Transverse colon (tissue), 4 donors: Measurements from ENCODE around the gene TULP4. TPM values are rescaled to one million over a fixed set of nuclear protein-coding genes. Genes with fewer than 3 reads are reported as not detected.
"Not testable (repeated sequence)": the region's sequence is repeated elsewhere in the genome, so short reads cannot be mapped to it uniquely, and the experiment has no call there.

Source experiments
- DNase-seq: peaks from one replicate; pipeline ENCODE4 v3.0.0-alpha.2; 2019
- H3K27ac ChIP-seq, 4 donors: fragments of 200-600 bp; sonication (generic); 2 replicates each; pipeline ENCODE4 v1.5.1; 2016 to 2018; ENCODE audit warnings: inconsistent platforms in 4 of 4
- H3K27me3 ChIP-seq: fragments of 200-600 bp; sonication (generic); 2 replicates; pipeline ENCODE4 v1.5.1; 2017; ENCODE audit warnings: inconsistent platforms
- H3K36me3 ChIP-seq, 4 donors: fragments of 200-600 bp; sonication (generic); 2 replicates each; pipeline ENCODE4 v1.5.1; 2017 to 2019; ENCODE audit warnings: inconsistent platforms in 4 of 4
- H3K4me1 ChIP-seq, 4 donors: fragments of 200-600 bp; sonication (generic); 2 replicates each; pipeline ENCODE4 v1.5.1; 2017 to 2020; ENCODE audit warnings: inconsistent platforms in 4 of 4
- H3K4me3 ChIP-seq, 4 donors: fragments of 200-600 bp; sonication (generic); 1 replicate in 1 of 4; 2 replicates in 3 of 4; pipeline versions ENCODE4 v1.5.1 to v1.6.1; 2017 to 2019; ENCODE audit warnings: inconsistent platforms in 4 of 4
- H3K9me3 ChIP-seq, 2 donors: fragments of 200-600 bp; sonication (generic); 2 replicates each; pipeline ENCODE4 v1.5.1; 2017 to 2019; ENCODE audit warnings: inconsistent platforms in 2 of 2
- CTCF ChIP-seq, 5 experiments: fragments of 200-600 bp in 3 of 5; fragments of 450-650 bp in 2 of 5; sonication (generic) in 3 of 5; IDR thresholded peaks; 1 replicate in 2 of 5; 2 replicates in 3 of 5; pipeline ENCODE4 v1.5.1; 2016 to 2017; ENCODE audit warnings: antibody characterized with exemption in 5 of 5, inconsistent platforms in 3 of 5, mild to moderate bottlenecking in 2 of 5, moderate library complexity in 1 of 5
- EP300 ChIP-seq: sonication (generic); formaldehyde crosslinking; IDR thresholded peaks from one replicate; pipeline ENCODE4 v1.6.1; 2017; ENCODE audit warnings: antibody characterized with exemption, low read depth
- POLR2A ChIP-seq: fragments of 450-650 bp; IDR thresholded peaks from one replicate; pipeline ENCODE4 v1.6.1; 2016; ENCODE audit warnings: antibody characterized with exemption, mild to moderate bottlenecking, moderate library complexity
- POLR2AphosphoS5 ChIP-seq, 3 donors: sonication (generic); formaldehyde crosslinking; IDR thresholded peaks; one replicate each; pipeline ENCODE4 v1.6.1; 2016; ENCODE audit warnings: antibody characterized with exemption in 3 of 3
- WGBS, 2 donors: methylation state at CpG; one replicate each; pipeline ENCODE4 v1.1.5; 2018; ENCODE audit warnings: low coverage in 1 of 2; 5-methylcytosine and 5-hydroxymethylcytosine counted together
- in situ Hi-C, 4 donors: fragments of 200-750 bp; cut with MboI; loops; one replicate each; pipeline versions ENCODE4 v1.15.0 to v1.15.1; 2017; ENCODE audit warnings: low sequenced_read_pairs in 3 of 4, low pct_ligation_motif_present in 1 of 4, low pct_unique_long_range_greater_than_20kb in 1 of 4
- intact Hi-C: fragments of 100-400 bp; cut with DNase I; formaldehyde crosslinking; loops from one replicate; pipeline ENCODE4 v1.15.1; 2023; ENCODE audit warnings: low total_unique reads
- total RNA-seq, 4 donors: library from RNA; depleted of rRNA; stranded (reverse); fragments of >200 nt; gene quantifications; one replicate each; pipeline ENCODE4 v1.1.0, GENCODE V29; 2016

TULP4 gene
- total RNA-seq, 4 donors from 2014 or later: 53.9 to 138 (median 95.1) TPM

GRCh38 chr6:158522616-158523015 is 210.4 kb downstream of the TULP4 start:
- Histone ChIP-seq H3K9me3 (peaks cover 1 to 7% of the 10 kb centered on the region in 2 donors), H3K27ac (no peak overlapping the region), H3K4me1 (peaks cover 0 to 10% (median 4%) of the 10 kb centered on the region in 4 donors), H3K4me3 (no peak overlapping the region), H3K27me3 (peaks cover 47% of the 10 kb centered on the region), H3K36me3 (no peaks in the 10 kb centered on the region)
- no peak for DNase-seq
- intact Hi-C loops: no loop called here
- in situ Hi-C loops: no loop called here
- no peak for TF ChIP-seq POLR2AphosphoS5 (IDR thresholded peaks at IDR 0.05)
- no peak for TF ChIP-seq EP300
- TF ChIP-seq CTCF (IDR thresholded peaks at IDR 0.05): no peak
- no peak for TF ChIP-seq POLR2A
- WGBS, 2 donors: 91% methylated on average over 11 of the region's 11 CpGs; no CpG with 5 or more reads in 1 of the 2 donors

GRCh38 chr6:158524311-158524710 is 212.0 kb downstream of the TULP4 start:
- TF ChIP-seq POLR2A (no peak), EP300 (no peak), POLR2AphosphoS5 (IDR thresholded peaks at IDR 0.05) (no peak), CTCF (IDR thresholded peaks at IDR 0.05) (no peak)
- H3K4me1 ChIP-seq: no peaks in the 10 kb centered on the region
- peaks cover 4 to 10% of the 10 kb centered on the region in 2 donors for H3K9me3 ChIP-seq
- no peaks in the 10 kb centered on the region for H3K36me3 ChIP-seq
- no peak overlapping the region for H3K4me3 ChIP-seq
- intact Hi-C loops (no loop called here), in situ Hi-C loops (no loop called here)
- DNase-seq: no peak
- no peak overlapping the region for H3K27ac ChIP-seq
- 83 to 100% methylated on average over 2 to 6 of the region's 15 CpGs for WGBS, 2 donors
- peaks cover 34% of the 10 kb centered on the region for H3K27me3 ChIP-seq

GRCh38 chr6:158527858-158528257 is 215.6 kb downstream of the TULP4 start:
- intact Hi-C loops, H3K9me3 ChIP-seq, H3K27ac ChIP-seq, in situ Hi-C loops, DNase-seq, H3K4me3 ChIP-seq, H3K4me1 ChIP-seq, H3K36me3 ChIP-seq: not testable (repeated sequence)
- 83 to 85% methylated on average over 1 of the region's 1 CpG for WGBS, 2 donors
- H3K27me3 ChIP-seq: peaks cover 22% of the 10 kb centered on the region

GRCh38 chr6:158528826-158529225 is 216.6 kb downstream of the TULP4 start:
- Histone ChIP-seq H3K36me3 (no peaks in the 10 kb centered on the region), H3K9me3 (peaks cover 4 to 10% of the 10 kb centered on the region in 2 donors), H3K27me3 (peaks cover 22% of the 10 kb centered on the region), H3K4me1 (no peaks in the 10 kb centered on the region), H3K27ac (no peak overlapping the region), H3K4me3 (no peak overlapping the region)
- TF ChIP-seq CTCF (IDR thresholded peaks at IDR 0.05) (no peak), POLR2A (no peak)
- 40 to 85% methylated on average over 1 to 6 of the region's 6 CpGs for WGBS, 2 donors
- in situ Hi-C loops: no loop called here
- intact Hi-C loops: no loop called here
- no peak for DNase-seq

GRCh38 chr6:158529629-158530028 is 217.4 kb downstream of the TULP4 start:
- no peaks in the 10 kb centered on the region for H3K36me3 ChIP-seq
- TF ChIP-seq POLR2AphosphoS5 (IDR thresholded peaks at IDR 0.05): no peak
- no peak for TF ChIP-seq EP300
- TF ChIP-seq CTCF (IDR thresholded peaks at IDR 0.05): no peak
- no peak for TF ChIP-seq POLR2A
- H3K4me1 ChIP-seq: no peaks in the 10 kb centered on the region
- no peak overlapping the region for H3K4me3 ChIP-seq
- H3K27me3 ChIP-seq: peaks cover 21% of the 10 kb centered on the region
- in situ Hi-C loops (no loop called here), intact Hi-C loops (no loop called here)
- H3K27ac ChIP-seq: no peak overlapping the region
- 70 to 80% methylated on average over 2 to 8 of the region's 8 CpGs for WGBS, 2 donors
- DNase-seq: no peak
- peaks cover 4 to 10% of the 10 kb centered on the region in 2 donors for H3K9me3 ChIP-seq
